Measurements from ENCODE around the gene DSE. TPM values are rescaled to one million over a fixed set of nuclear protein-coding genes. Genes with fewer than 3 reads are reported as not detected.

Gene DSE
- total and polyA plus RNA-seq, 3 experiments from 2014 or later = 2.7 to 7.9 (median 7.5) TPM

DNA sequence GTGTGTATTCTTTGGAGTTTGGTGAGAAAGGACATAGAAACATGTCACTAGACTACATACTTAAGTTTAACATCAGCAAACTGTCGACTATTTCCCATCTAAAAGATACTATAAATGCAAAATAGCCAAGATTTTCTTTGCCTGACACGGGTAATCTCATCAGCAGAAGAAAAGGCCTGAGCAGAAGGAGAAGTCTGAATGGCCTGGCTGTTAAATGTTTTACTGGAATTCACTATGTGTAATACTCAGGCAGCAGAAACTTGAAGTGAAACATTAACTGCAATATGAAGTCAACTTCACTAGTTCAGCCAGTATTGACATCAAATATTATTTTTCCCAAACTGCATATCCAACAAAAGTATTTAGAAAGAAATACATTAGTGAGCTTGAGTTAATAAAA, 6.4 kb upstream of the DSE start:
- peaks cover under 1 to 10% (median 8%) of the 10 kb centered on the region in 3 donors for H3K4me1 Mint-ChIP-seq
- Histone ChIP-seq H3K36me3 (ENCODE audit: insufficient read depth, low read length) (no peaks in the 10 kb centered on the region), H3K4me3 (ENCODE audit: low read length) (no peak overlapping the region), H3K27ac (ENCODE audit: low read depth, low read length) (no peak overlapping the region), H3K4me1 (ENCODE audit: insufficient read depth, low read length) (no peaks in the 10 kb centered on the region), H3K9me3 (ENCODE audit: low read length) (no peaks in the 10 kb centered on the region), H3K27me3 (ENCODE audit: insufficient read depth, low read length, poor library complexity, severe bottlenecking) (no peaks in the 10 kb centered on the region)
- no peak overlapping the region for H3K4me3 Mint-ChIP-seq
- ChIA-PET POLR2A (no interaction called here), CTCF (no interaction called here)
- H3K27ac Mint-ChIP-seq = no peak overlapping the region
- no peaks in the 10 kb centered on the region for H3K36me3 Mint-ChIP-seq
- no peaks in the 10 kb centered on the region for H3K9me3 Mint-ChIP-seq
- H3K27me3 Mint-ChIP-seq = no peaks in the 10 kb centered on the region
- no peak for DNase-seq

DNA sequence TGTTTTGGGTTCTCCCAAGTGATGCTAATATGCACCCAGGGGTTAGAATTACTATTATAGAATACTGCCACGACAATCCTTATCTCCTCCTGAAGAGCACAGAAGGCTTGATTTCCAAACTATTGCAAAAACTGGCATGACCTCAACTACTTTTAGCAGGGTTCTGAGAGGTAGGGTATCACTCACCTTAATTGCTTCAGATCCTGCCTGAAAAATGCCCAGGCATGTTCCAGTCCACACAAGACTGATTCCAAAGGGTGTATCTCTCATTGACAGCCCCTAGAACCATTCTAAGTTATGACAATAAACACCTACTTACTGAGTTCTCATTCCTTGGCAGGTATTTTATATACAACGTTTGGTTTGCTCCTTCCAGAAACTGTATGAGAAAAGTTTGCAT, 5.0 kb upstream of the DSE start:
- POLR2A ChIA-PET = no interaction called here
- no peak overlapping the region for H3K4me3 Mint-ChIP-seq
- no peak overlapping the region for H3K27ac Mint-ChIP-seq
- no peaks in the 10 kb centered on the region for H3K27me3 Mint-ChIP-seq
- H3K9me3 Mint-ChIP-seq = no peaks in the 10 kb centered on the region
- CTCF ChIA-PET = no interaction called here
- no peaks in the 10 kb centered on the region for H3K27me3 ChIP-seq (ENCODE audit: insufficient read depth, low read length, poor library complexity, severe bottlenecking)
- peaks cover 12 to 22% (median 20%) of the 10 kb centered on the region in 3 donors for H3K4me1 Mint-ChIP-seq
- no peaks in the 10 kb centered on the region for H3K36me3 ChIP-seq (ENCODE audit: insufficient read depth, low read length)
- no peak for DNase-seq
- no peaks in the 10 kb centered on the region for H3K9me3 ChIP-seq (ENCODE audit: low read length)
- H3K36me3 Mint-ChIP-seq = peaks cover 0 to 1% (median 0%) of the 10 kb centered on the region in 3 donors
- peaks cover 11% of the 10 kb centered on the region for H3K4me1 ChIP-seq (ENCODE audit: insufficient read depth, low read length)
- H3K4me3 ChIP-seq (ENCODE audit: low read length) = no peak overlapping the region
- no peak overlapping the region for H3K27ac ChIP-seq (ENCODE audit: low read depth, low read length)

DNA sequence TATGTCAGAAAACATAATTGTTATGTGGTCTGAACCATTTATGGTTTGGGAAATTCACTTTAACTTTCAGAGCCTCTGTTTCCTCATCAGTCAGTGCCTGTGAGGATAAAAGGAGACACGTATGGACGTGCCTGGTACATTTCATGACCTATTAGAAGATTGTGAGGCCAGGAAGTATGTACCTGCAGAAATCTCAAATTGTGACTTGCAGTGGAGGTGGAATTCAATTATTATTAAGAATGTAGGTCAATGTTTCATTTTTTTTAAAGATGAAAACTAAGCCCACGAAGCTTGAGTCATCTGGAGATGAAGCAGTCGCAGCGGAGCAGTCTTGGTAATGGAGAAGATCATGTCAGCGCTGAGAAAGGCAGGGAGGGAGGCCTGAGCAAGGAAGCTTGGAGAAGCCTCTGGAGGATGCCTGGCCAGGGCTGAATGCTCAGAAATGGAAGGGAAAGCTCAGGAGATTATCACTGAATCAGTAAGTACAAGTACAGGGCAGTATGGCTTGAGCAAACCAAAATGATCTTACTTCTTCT, 3.9 kb upstream of the DSE start:
- ChIA-PET CTCF (no interaction called here), POLR2A (interaction anchor here (0.6 kb wide), 1 partner anchor 113 kb away, joined by 3 read pairs; no protein-coding TSS in a partner anchor)
- no peak overlapping the region for H3K27ac Mint-ChIP-seq
- peaks cover 0 to 1% (median 0%) of the 10 kb centered on the region in 3 donors for H3K36me3 Mint-ChIP-seq
- Histone ChIP-seq H3K27ac (ENCODE audit: low read depth, low read length) (no peak overlapping the region), H3K9me3 (ENCODE audit: low read length) (no peaks in the 10 kb centered on the region), H3K4me1 (ENCODE audit: insufficient read depth, low read length) (peaks cover 17% of the 10 kb centered on the region), H3K27me3 (ENCODE audit: insufficient read depth, low read length, poor library complexity, severe bottlenecking) (peaks cover 3% of the 10 kb centered on the region), H3K4me3 (ENCODE audit: low read length) (no peak overlapping the region), H3K36me3 (ENCODE audit: insufficient read depth, low read length) (no peaks in the 10 kb centered on the region)
- H3K4me1 Mint-ChIP-seq = peaks cover 12 to 25% (median 24%) of the 10 kb centered on the region in 3 donors
- H3K9me3 Mint-ChIP-seq = no peaks in the 10 kb centered on the region
- DNase-seq = no peak
- no peaks in the 10 kb centered on the region for H3K27me3 Mint-ChIP-seq
- peak overlapping the region in 1 of 7 donors; percentile 31 for H3K4me3 Mint-ChIP-seq

DNA sequence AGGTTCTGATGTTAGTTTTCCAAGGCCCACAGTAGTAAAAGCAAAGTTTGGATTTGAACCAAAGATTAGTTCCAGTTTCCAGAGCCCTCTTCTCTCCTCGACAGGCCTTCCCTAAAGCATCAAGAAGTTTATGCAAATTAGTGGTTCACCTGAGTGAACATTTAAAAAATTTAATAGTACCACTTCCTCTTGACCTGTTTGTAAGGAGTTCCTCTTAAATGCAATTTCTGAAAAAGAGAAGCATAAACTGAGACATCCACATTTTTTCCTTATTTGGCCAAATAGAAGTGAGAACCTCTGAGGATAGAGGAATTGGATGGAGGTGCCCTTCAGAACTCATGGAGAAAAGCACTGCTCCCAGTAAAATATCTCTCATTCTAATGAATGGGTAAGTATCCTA, 1.2 kb upstream of the DSE start:
- POLR2A ChIA-PET = no interaction called here

DNA sequence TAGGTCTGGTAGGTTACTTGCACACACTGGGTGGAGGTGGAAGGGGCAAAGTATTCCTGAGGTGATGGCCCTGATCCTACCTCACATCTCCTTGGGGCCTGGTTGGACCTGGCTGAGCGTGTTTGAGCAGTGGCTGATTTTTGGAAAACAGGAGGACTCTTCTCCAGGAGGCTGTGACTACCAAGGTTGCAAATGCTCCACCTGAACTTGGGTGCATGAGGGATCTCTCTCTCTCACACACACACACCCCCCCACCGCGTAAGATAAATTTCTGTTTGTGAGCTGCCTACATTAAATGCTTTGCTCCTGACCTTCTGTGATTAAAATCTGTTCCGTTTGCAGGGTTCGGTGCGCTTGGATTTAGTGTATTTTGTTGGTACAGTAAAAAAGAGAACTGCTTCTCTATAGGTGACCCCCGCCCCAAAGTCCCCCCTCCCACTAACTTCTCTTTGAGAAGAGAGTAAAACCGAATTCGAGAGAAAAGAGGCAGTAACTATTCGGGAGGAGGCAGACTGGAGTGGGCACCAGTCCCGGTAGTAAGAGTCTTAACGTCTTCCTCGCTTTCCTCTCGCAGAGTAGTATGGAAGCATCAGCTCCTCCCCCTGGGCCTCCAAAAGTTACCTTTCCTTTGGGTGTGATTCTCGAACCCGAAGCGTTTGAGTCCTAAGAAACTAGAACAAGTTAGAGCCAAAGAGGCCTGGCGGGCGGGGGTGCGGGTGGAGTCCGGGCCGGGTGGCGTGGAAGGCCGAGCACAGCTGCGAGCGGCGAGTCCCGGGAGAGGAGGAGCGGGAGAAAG, 585 bp upstream of the DSE start:
- H3K4me1 Mint-ChIP-seq = peaks cover 12 to 26% (median 25%) of the 10 kb centered on the region in 3 donors

More for the DNA sequence above, 1.2 kb upstream of the DSE start:
- no peaks in the 10 kb centered on the region for H3K9me3 Mint-ChIP-seq
- H3K36me3 ChIP-seq (ENCODE audit: insufficient read depth, low read length) = no peaks in the 10 kb centered on the region
- H3K27ac Mint-ChIP-seq = peak overlapping the region; percentile 34 to 89 (median 70)
- H3K4me1 Mint-ChIP-seq = peaks cover 12 to 26% (median 25%) of the 10 kb centered on the region in 3 donors
- H3K36me3 Mint-ChIP-seq = peaks cover 0 to 1% (median 0%) of the 10 kb centered on the region in 3 donors
- peak overlapping the region; percentile 83 to 95 (median 89) for H3K4me3 Mint-ChIP-seq
- DNase-seq = no peak
- H3K27me3 Mint-ChIP-seq = peaks cover 3 to 5% of the 10 kb centered on the region in 2 donors
- no peaks in the 10 kb centered on the region for H3K9me3 ChIP-seq (ENCODE audit: low read length)
- peaks cover 8% of the 10 kb centered on the region for H3K27me3 ChIP-seq (ENCODE audit: insufficient read depth, low read length, poor library complexity, severe bottlenecking)
- no peak overlapping the region for H3K4me3 ChIP-seq (ENCODE audit: low read length)
- CTCF ChIA-PET = no interaction called here
- H3K4me1 ChIP-seq (ENCODE audit: insufficient read depth, low read length) = peaks cover 18% of the 10 kb centered on the region
- H3K27ac ChIP-seq (ENCODE audit: low read depth, low read length) = no peak overlapping the region

DNA sequence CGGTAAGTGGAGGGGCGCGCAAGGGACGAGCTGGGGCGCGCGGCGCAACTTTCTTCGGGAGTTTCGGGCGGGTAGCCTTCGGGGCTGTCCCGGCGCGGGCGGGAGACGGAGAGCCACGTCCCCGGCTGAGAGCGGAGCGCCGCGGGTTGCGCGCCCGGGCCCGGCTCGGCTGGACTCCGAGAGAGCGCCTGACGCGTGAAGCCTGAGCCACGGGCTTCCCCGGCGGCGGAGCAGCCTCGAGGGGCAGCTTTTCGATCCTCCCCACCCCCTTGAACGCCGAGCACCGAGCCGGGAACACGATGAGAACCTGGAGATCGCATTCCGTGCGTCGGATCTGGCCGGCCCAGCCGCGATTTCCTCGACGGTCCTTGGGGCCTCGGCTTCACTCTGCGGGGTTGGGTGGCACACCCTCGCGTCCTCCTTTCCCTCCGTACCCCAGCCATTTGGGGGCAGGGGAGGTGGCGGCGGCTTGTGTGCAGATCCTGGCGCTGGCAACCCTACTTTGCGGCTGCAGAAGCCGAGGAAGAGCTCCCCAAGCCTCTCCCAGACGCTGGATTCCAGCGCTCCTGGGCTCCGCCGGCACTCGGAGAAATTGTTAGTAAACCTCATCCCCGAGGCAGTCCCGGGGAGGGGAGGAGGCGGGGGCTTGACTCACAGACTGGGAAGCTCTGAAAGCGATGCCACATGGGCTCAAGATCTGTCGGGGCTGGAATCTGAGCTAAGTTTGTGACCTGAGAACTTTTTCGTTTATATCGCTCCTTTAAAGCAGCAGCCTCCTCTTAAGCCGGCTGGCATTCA, 572 bp downstream of the DSE start:
- peaks cover 0 to 2% (median 1%) of the 10 kb centered on the region in 3 donors for H3K36me3 Mint-ChIP-seq
- POLR2A ChIA-PET = interaction anchor here (0.8 kb wide), 1 partner anchor 154 kb away, joined by 3 read pairs; no protein-coding TSS in a partner anchor

More for the DNA sequence above, 585 bp upstream of the DSE start:
- Histone ChIP-seq H3K27me3 (ENCODE audit: insufficient read depth, low read length, poor library complexity, severe bottlenecking) (peaks cover 10% of the 10 kb centered on the region), H3K4me3 (ENCODE audit: low read length) (peak overlapping the region; percentile 54), H3K9me3 (ENCODE audit: low read length) (no peaks in the 10 kb centered on the region), H3K36me3 (ENCODE audit: insufficient read depth, low read length) (no peaks in the 10 kb centered on the region), H3K27ac (ENCODE audit: low read depth, low read length) (no peak overlapping the region), H3K4me1 (ENCODE audit: insufficient read depth, low read length) (peaks cover 18% of the 10 kb centered on the region)
- peak overlapping the region; percentile 83 to 95 (median 89) for H3K4me3 Mint-ChIP-seq
- H3K9me3 Mint-ChIP-seq = no peaks in the 10 kb centered on the region
- ChIA-PET POLR2A (interaction anchor here (0.8 kb wide), 1 partner anchor 155 kb away, joined by 3 read pairs; no protein-coding TSS in a partner anchor), CTCF (interaction anchor here (1.6 kb wide), 1 partner anchor 12 kb away, joined by 4 read pairs; no protein-coding TSS in a partner anchor)
- DNase-seq = no peak
- H3K27ac Mint-ChIP-seq = peak overlapping the region; percentile 34 to 96 (median 77)
- peaks cover 5 to 7% of the 10 kb centered on the region in 2 donors for H3K27me3 Mint-ChIP-seq
- H3K36me3 Mint-ChIP-seq = peaks cover 0 to 1% (median 0%) of the 10 kb centered on the region in 3 donors

DNA sequence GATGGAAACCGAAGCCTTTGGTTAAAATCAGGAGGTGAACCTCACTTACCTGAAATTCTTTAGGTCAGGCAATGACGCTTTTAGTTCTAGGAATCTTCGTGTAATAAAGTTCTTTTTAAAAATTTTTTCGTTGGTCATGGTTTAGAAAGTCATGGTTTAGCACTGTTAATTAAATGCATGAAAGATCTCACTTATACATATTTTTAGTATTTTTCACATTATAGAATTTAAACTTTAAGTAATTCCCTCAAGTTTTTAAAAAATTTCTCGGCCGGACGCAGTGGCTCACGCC, 1.1 kb downstream of the DSE start:
- peaks cover 12 to 26% (median 25%) of the 10 kb centered on the region in 3 donors for H3K4me1 Mint-ChIP-seq
- peaks cover 0 to 2% (median 1%) of the 10 kb centered on the region in 3 donors for H3K36me3 Mint-ChIP-seq
- POLR2A ChIA-PET = no interaction called here
- peaks cover 8% of the 10 kb centered on the region in 2 donors for H3K27me3 Mint-ChIP-seq
- Histone ChIP-seq H3K36me3 (ENCODE audit: insufficient read depth, low read length) (no peaks in the 10 kb centered on the region), H3K27me3 (ENCODE audit: insufficient read depth, low read length, poor library complexity, severe bottlenecking) (peaks cover 10% of the 10 kb centered on the region), H3K4me1 (ENCODE audit: insufficient read depth, low read length) (peaks cover 18% of the 10 kb centered on the region), H3K9me3 (ENCODE audit: low read length) (no peaks in the 10 kb centered on the region), H3K27ac (ENCODE audit: low read depth, low read length) (no peak overlapping the region), H3K4me3 (ENCODE audit: low read length) (peak overlapping the region; percentile 61)
- H3K27ac Mint-ChIP-seq = peak overlapping the region in 2 of 8 donors; percentile 68 to 76
- CTCF ChIA-PET = interaction anchor here (0.9 to 1.6 kb wide), 3 partner anchors 14 to 103 kb away, joined by 3 to 4 read pairs (median 3); no protein-coding TSS in a partner anchor
- DNase-seq = no peak
- peak overlapping the region; percentile 83 to 95 (median 89) for H3K4me3 Mint-ChIP-seq
- H3K9me3 Mint-ChIP-seq = no peaks in the 10 kb centered on the region

More for the DNA sequence above, 572 bp downstream of the DSE start:
- Mint-ChIP-seq H3K4me1 (peaks cover 12 to 26% (median 25%) of the 10 kb centered on the region in 3 donors), H3K27ac (peak overlapping the region in 5 of 8 donors; percentile 42 to 92 (median 76)), H3K9me3 (no peaks in the 10 kb centered on the region), H3K27me3 (peaks cover 8% of the 10 kb centered on the region in 2 donors), H3K4me3 (peak overlapping the region; percentile 83 to 95 (median 89))
- Histone ChIP-seq H3K4me3 (ENCODE audit: low read length) (peak overlapping the region; percentile 61), H3K9me3 (ENCODE audit: low read length) (no peaks in the 10 kb centered on the region), H3K36me3 (ENCODE audit: insufficient read depth, low read length) (no peaks in the 10 kb centered on the region), H3K27ac (ENCODE audit: low read depth, low read length) (no peak overlapping the region), H3K27me3 (ENCODE audit: insufficient read depth, low read length, poor library complexity, severe bottlenecking) (peaks cover 10% of the 10 kb centered on the region), H3K4me1 (ENCODE audit: insufficient read depth, low read length) (peaks cover 18% of the 10 kb centered on the region)
- CTCF ChIA-PET = interaction anchor here (0.9 to 1.6 kb wide), 3 partner anchors 13 to 102 kb away, joined by 3 to 4 read pairs (median 3); no protein-coding TSS in a partner anchor
- peak in 4 of 5 donors; percentile 13 to 49 (median 24) for DNase-seq

Data from CD8-positive, alpha-beta memory T cell (primary cell).